ENCODE data around the gene DDT.

- TF ChIP-seq CTCF (IDR thresholded peaks at IDR 0.05; ENCODE audit: low read depth, low read length, poor library complexity, severe bottlenecking) (no peak), EZH2phosphoT487 (IDR thresholded peaks at IDR 0.05; ENCODE audit: borderline replicate concordance, low read length) (no peak)
Measured at GRCh38 chr22:23925020-23925606, 49.1 kb downstream of the DDT start.
